ENCODE data around the gene AKNA.

GRCh38 chr9:114384341-114384740 is 3.4 kb downstream of the AKNA start:
- no peak for TF ChIP-seq EP300 (IDR thresholded peaks at IDR 0.05)
- TF ChIP-seq POLR2A (IDR thresholded peaks at IDR 0.05; ENCODE audit: low read depth) = no peak
